NCI-H345 treated with DMSO at 0.1 percent for 48 hours (cell line): ENCODE data around the gene SERPINB10.
A peak's percentile ranks its signal among the peaks of the same experiment; 100 is the strongest.
"Not testable (repeated sequence)": the region's sequence is repeated elsewhere in the genome, so short reads cannot be mapped to it uniquely, and the experiment has no call there.

Experiments
- DNase-seq: peaks from one replicate; lab custom pipeline; 2025; ENCODE audit not compliant: unreplicated experiment; lab: John Stamatoyannopoulos, UW

Gene SERPINB10

GRCh38 chr18:63890950-63891304 is 16.8 kb upstream of the SERPINB10 start:
- peak; percentile 2 for DNase-seq

GRCh38 chr18:63892566-63892965 is 15.2 kb upstream of the SERPINB10 start:
- DNase-seq = no peak

GRCh38 chr18:63894106-63894772 is 13.5 kb upstream of the SERPINB10 start:
- no peak for DNase-seq

GRCh38 chr18:63895190-63895589 is 12.6 kb upstream of the SERPINB10 start:
- DNase-seq = no peak

GRCh38 chr18:63897072-63897471 is 10.7 kb upstream of the SERPINB10 start:
- no peak for DNase-seq

- DNase-seq = no peak
These were observed 8.6 kb upstream of the SERPINB10 start for GRCh38 chr18:63899206-63899605.

GRCh38 chr18:63903851-63904570 is 3.7 kb upstream of the SERPINB10 start:
- DNase-seq = no peak

- DNase-seq = no peak
These were observed 3.1 kb upstream of the SERPINB10 start for GRCh38 chr18:63904694-63905093.

- no peak for DNase-seq
These were observed 2.4 kb upstream of the SERPINB10 start for GRCh38 chr18:63905361-63905760.

GRCh38 chr18:63906056-63906455 is 1.7 kb upstream of the SERPINB10 start:
- no peak for DNase-seq

- DNase-seq = no peak
These were observed 1.1 kb downstream of the SERPINB10 start for GRCh38 chr18:63908858-63909257.

- DNase-seq = no peak
These were observed 2.1 kb downstream of the SERPINB10 start for GRCh38 chr18:63909870-63910269.

GRCh38 chr18:63917817-63918216 is 10.1 kb downstream of the SERPINB10 start:
- no peak for DNase-seq

GRCh38 chr18:63922049-63922448 is 14.3 kb downstream of the SERPINB10 start:
- no peak for DNase-seq

GRCh38 chr18:63924551-63924950 is 16.8 kb downstream of the SERPINB10 start:
- no peak for DNase-seq

- no peak for DNase-seq
These were observed 20.6 kb downstream of the SERPINB10 start for GRCh38 chr18:63928331-63928730.

GRCh38 chr18:63929369-63929768 is 21.6 kb downstream of the SERPINB10 start:
- not testable (repeated sequence) for DNase-seq

GRCh38 chr18:63930773-63931354 is 23.1 kb downstream of the SERPINB10 start:
- no peak for DNase-seq

GRCh38 chr18:63936156-63936931 is 28.6 kb downstream of the SERPINB10 start:
- peak; percentile 46 for DNase-seq

- DNase-seq = no peak
These were observed 29.2 kb downstream of the SERPINB10 start for GRCh38 chr18:63936932-63937393.

GRCh38 chr18:63940008-63940407 is 32.2 kb downstream of the SERPINB10 start:
- DNase-seq = no peak
